NCI-H1092 treated with DMSO at 0.1 percent for 48 hours (cell line): ENCODE measurements around the gene LTO1.

Experiments used
- DNase-seq: peaks from one replicate; lab custom pipeline; 2025; lab: John Stamatoyannopoulos, UW

The LTO1 gene

DNA sequence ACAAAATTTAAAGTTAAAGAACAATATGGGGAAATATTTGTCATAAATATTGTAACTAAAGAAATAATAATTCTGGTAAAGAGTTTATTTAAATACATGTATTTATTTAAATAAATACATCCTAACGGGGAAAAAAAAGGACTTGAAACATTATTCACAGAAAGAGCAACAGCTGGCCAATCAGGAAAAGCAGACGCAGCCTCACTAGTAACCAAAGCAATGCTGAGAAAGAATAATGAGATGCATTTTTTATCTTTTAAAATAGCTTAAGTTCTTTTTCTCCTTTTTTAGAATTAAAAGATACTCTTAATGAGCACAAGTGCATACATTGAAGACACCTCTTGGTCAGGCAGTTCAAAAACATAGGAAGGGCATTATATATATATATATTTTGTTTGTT lies 2.6 kb upstream of the LTO1 start:
- DNase-seq: no peak

DNA sequence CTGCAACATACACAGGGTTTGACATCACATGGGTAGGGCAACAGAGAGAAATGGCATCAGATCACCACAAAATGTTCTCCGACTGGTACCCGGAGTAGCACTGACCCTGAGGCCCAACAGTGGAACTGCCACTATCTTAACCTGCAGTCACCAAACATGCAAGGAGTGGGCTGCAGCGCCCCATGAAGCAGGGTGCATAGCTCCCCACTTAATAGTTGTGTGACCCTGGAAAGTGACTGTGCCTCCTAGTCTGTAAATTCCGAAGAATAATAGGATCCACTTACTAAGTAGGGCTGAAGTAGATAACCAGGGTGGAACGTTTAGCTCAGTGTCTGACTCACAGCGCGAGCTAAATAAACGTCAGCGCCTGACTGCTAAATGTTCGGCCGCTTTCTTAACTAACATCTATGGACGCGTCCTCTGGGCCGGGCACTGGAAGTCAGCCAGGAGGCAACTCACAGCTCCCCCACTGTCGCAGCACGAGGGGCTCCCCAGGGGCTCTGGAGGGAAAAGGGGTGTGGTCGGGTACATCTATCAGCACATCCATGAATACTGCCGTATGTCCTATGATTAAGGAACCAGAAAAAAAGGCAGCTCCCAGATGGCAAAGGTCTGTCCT lies 777 bp downstream of the LTO1 start:
- no peak for DNase-seq

DNA sequence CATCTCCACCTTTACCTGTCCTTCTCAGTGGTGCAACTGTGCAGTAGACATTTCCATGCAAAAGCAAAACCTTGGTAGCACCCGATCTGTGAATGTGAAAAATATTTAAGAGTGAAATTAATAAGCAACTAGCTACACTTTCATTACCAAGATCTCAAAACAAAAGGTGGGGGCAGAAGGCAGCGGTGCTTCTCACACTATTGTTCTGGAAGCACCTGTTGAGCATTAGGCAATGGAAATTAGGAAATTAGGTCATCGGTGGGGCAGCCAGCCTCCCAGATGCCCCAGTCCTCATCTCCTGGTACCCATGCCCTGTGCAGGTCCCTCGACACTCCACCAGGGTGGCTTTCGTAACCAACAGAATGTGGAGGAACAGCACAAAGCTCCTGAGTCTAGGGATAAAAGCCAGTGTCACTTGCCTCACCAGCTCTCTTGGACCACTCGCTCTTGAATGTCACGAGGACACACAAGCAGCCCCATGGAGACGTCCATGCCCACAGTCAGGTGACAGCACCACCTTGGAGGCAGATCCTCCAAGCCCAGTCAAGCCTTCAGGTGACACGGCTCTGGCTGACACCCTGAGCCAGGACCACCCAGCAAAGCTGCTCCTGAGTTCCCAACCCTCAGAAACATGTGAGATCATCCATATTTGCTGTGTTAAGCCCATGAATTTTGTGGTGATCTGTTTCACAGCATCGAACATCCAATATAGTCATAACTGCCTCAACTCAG lies 3.3 kb downstream of the LTO1 start:
- DNase-seq: no peak

DNA sequence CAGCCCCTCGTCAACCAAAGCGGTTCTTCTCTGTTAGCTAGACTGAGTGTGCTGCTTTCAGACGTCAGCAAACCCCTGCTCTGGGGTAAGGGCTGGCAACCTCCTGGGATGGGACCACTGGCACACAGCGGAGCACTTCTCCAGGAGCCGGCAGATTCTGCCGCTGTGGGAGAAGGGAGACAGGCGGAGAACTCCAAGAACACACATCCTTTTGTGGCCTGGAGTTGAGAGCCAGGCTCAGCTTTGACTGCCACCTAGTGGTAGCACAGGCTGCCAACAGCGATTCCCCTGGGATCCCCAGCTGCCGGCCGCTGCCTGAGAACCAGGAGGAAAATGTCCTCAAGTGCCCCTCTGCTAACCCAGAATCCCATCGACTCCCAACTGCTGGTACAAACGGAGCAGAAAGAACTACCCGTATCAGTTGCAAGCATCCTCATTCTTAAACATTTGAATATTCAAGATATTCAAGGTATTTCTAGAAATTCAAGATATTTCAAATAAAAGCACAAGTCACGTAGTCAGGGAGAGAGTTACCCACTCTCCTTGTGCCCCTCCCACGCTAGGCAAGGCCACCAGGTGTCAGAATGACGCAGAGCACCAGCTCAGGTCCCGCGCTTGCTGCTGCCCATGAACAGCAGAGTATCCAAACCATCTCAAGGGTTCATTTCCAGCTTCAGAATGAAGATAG lies 4.9 kb downstream of the LTO1 start:
- DNase-seq: peak; percentile 75

DNA sequence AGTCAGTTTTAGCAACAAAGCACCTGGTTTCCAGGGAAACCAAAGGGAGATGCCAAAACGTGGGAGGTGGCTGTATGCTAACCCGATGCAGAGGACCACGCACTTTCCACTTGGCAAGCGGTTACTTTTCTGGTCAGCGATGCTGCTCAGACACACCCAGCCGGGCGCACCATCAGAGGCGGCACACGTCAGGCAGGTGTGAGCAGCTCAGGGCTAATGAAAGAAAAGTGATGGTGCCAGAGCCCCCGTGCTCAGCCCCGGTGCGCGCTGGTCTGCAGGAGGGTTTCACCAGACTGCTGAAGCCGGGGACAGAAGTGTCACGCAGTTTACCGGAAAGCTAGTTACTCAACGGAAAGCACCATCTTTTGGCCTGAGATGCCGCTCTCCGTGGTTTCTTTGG lies 5.7 kb downstream of the LTO1 start:
- no peak for DNase-seq

DNA sequence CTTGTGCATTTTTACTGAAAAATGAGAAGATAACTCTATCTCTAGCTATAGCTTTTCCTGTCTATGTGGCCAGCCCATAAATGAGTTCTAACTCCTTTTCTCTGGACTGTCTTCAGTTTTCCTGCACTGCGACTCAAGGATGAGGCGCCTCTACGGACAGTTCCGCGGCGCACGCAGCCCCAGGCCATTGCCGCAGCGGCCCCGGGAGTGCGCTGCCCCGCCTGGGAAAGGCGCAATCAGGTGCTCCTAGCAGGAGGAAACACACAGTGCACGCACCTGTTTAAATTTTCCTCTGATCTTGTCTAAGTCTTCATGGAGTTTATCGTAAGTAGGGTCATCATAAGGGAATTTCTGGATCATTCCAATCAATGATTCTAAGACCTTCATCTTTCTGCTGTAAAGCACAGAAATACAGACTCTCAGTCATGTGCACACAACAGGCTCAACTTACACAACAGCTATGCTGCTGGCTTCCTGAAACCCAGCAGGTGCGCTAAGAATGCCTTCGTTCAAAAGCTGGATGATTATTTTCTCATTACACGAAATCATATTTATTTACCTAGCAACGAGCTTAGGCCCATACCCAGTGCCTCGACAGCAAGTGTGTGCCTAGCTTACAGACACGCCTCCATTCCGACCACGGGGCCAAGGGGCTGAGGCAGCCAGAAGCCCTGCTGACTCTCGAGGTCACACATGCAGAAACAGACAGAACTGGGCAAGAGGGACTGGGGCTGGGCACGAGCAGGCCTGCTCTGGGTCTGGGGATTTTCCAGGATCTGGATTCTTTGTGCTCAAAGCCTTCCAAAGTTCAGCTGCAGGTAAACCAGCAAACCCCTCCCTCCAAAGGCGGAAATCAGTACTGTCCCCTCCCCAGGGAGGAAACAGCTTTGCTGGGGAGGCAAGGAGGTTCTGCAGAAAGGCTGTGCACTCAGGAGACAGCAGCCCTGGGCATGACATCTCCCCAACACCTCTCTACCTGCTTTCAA lies 7.2 kb downstream of the LTO1 start:
- no peak for DNase-seq

DNA sequence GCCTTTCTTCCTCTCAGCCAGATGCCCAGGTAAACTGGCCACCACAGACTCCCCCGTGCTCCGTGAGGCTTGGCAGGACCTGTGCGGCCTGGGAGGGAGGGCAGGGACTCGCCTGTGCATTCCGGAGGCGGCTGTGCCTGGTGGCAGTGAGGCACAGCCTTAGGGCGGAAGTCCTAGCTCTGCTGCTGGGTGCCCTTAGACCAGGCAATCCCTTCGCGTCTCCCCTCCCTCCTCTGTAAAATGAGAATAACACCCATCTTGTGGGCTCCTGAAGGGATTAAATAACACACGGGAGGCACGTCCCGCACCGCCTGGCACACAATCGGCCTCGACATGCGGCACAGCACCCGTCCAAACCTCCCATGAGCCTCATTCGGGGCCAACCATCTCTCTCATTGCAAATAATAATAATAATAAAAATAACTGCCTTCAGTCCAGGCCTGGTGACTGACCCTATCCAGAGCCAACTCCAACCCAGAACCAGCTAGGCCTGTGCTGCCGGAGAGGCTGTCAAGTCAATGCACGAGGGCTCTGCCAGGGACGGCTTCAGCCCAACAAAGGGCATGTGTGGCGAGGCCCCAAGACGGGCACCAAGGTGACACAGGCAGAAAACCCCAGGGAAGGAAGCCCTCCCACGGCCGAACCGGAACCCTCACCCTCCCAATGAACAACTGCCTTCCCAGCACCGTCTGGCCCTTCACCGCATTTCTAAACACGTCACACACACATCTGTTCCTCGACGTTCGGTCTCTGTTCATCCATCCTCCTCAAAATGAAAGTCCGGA lies 8.2 kb downstream of the LTO1 start:
- no peak for DNase-seq

DNA sequence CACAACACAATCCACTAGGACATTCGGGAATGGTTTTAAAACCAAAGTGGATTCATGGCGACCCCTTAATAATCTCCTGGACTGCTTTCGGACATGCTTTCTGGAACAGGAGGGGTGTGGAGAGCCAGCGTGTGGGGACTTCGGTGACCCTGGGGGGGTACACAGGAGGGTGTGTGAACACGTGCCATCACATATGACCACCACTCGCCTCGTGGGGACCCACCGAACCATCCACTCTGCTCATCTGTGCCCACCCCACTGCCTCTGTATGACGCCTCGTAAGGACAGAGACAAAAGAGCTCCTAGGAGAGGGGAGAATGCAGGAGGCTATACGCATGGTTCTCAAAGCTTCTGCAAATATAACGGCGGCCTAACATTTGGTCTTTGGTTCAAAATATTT lies 8.9 kb downstream of the LTO1 start:
- no peak for DNase-seq

DNA sequence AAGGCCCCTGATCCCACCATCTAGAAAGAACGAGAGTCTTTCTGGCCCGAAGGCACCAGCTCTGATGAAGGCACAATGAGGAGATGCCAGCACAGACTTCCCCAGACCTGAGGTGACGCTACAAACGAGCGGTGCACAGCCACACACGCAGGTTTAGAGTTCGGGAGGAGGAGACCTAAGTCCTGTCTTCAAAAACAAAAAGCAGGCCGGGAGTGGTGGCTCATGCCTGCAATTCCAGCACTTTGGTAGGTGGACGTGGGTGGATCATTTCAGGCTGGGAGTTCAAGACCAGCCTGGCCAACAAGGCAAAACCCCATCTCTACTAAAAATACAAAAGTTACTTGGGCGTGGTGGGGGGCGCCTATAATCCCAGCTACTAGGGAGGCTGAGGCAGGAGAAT lies 9.5 kb downstream of the LTO1 start:
- no peak for DNase-seq

DNA sequence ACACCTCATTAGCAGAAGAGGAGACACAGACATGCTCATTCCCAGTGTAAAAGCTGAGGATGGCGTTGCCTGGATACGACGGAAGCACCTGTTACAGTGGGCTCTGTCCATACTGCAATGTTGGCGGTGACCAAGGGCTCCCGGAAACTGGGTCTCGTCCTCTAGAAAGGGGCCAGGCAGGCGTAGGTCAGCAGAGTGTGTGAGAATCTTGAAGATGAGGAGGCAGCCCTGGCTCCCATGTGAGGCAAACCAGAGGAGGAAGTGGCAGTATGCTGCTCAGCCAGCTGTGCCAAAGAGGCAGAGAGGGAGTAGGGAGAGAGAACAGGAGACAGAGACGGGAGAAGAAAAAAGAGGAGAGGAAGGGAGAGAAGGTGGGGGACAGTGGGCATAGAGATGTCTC lies 10.3 kb downstream of the LTO1 start:
- DNase-seq: no peak

DNA sequence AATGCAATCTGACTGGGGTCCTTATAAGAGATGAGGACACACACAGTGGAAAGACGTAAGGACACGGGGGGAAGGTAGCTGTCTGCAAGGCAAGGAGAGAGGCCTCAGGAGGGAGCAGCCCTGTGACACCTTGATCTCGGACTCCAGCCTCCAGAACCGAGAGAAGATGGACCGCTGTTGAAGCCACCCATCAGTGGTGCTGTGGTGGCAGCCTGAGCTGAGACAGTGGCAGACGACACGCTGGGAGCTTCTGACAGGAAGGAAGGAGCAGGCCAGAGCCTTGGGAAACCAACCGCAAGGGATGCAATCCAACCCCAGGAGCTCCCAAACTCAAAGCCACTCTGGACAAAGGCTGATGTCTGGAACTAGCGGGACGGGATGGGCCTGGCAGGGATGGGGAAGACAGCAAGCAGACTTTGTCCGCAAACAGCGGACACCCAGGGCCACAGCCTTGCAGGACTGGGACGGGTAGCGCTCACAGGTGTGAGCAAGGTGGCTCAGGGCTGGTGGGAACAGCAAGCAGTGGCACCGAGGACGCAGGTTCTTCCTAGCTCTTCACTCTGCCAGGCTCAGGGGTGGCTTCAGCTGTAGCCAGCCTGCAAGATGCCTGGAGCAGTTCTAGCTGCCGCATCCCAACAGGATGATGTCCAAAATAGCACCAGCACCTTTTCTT lies 10.9 kb downstream of the LTO1 start:
- DNase-seq: no peak

DNA sequence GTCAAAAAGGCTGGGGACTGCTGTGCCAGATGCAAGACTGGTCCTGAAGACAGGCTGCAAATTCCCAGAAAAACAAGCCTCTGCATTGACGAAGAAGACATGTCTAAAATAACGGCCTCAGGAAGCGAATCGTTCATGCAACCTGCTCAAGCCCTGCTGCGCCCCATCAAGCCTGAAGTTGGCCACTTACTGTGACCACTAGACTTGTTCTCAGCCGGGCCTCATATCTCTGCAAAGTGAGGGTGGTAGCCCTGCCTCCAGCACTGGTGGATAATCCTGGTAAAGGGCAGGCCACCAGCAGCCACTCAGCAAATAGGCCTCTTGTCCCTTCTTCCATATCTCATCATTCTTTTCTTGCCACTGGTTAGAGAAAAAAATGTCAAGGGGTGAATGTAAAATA lies 11.8 kb downstream of the LTO1 start:
- no peak for DNase-seq

DNA sequence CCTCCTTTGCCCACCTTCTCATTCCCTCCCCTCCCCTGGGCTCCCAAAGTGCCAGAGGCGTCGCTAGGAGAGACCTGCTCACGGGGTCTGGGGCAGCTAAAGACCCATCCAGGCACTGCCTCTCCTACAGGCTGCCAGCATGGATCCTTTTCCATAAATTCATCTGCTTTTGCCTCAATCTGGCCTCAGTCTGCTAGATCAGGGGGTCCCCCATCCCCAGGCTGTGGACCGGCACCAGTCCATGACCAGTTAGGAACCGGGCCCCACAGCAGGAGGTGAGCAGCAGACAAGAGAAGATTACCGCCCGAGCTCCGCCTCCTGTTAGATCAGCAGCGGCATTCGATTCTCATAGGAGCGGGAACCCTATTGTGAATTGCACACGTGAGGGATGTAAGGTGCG lies 12.3 kb downstream of the LTO1 start:
- DNase-seq: no peak

DNA sequence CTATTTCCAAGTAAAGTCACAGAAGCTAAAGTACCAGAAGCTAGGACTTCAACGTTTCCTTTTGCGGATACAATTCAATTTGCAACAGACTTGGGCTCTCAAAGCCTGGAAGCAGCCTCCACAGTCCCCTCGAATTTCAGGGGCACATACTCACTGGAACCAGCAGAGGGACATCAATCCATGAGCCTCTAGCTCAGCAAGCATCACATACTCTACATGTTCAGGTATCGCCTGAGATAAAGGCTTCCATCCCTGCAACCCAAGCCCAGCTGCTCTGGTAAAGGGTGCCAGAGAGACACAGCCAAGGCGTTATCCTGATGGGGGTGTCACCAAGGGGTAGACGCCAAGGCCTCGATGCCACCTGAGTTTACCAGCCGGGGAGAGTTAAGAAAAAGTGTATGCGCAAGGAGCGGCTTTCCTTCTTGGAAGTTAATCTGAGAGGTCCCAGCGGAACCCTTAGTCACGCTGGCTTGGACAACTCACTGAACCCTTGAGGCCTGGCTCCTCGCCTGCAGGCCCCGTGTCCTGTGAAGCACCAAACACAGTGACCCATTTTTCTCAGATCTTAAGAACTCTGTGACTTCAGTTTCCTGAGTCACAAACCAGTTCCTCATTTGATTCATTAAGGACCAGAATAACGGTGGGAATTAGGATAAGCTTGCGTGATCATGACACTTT lies 13.0 kb downstream of the LTO1 start:
- DNase-seq: no peak

DNA sequence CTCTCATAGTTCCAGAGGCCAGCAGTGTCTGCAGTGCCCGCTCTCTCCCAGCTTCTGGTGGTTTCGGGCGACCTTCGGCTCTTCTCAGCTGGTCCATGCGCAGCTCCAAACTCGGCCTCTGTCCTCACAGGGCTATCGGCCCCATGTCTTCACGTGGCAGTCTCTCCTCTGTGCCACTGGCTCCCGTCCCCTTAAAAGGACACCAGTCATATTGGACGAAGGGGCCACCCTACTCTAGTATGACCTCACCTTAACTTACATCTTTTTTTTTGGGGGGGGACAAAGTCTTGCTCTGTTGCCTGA lies 13.8 kb downstream of the LTO1 start:
- DNase-seq: no peak

DNA sequence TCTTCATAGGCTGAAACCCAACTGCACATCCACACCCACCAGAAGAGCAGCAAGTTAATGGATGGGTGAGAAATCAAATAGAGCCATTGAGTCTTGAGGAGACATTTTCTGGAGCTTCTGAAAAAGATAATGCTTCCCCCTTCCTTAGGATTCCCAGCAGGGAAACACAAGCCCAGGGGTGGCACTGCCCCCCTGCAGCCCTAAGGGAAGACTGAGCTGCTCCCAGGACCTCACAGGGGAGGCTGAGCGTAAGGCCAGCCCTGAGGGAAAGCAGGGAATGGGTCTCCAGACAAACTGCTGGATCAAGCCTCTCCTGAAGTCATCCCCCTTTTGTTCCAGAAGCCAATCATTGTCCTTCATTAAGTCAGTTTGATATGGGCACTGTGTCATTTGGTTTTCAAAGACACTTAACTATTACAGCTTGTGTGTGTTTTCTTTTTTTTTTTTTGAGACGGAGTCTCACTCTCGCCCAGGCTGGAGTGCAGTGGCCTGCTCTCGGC lies 15.1 kb downstream of the LTO1 start:
- no peak for DNase-seq

DNA sequence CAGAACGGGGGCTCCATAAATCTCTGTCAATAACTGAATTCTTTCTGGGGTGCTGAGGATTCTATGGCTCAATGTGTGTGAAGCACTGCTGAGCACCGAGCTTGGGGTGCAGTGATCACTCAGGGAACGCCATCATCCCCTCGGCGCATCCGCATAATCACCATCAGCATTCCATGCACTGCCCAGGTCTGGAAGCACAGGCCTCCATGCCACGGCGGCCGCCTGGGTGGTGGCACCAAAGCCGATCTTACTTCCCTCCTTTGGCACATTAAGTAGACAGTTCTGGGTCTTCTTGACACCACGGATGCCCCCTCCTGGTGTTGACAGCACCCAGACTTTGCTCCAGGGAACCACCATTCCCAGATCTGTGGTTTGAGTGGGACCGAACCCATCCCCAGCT lies 15.6 kb downstream of the LTO1 start:
- DNase-seq: no peak

DNA sequence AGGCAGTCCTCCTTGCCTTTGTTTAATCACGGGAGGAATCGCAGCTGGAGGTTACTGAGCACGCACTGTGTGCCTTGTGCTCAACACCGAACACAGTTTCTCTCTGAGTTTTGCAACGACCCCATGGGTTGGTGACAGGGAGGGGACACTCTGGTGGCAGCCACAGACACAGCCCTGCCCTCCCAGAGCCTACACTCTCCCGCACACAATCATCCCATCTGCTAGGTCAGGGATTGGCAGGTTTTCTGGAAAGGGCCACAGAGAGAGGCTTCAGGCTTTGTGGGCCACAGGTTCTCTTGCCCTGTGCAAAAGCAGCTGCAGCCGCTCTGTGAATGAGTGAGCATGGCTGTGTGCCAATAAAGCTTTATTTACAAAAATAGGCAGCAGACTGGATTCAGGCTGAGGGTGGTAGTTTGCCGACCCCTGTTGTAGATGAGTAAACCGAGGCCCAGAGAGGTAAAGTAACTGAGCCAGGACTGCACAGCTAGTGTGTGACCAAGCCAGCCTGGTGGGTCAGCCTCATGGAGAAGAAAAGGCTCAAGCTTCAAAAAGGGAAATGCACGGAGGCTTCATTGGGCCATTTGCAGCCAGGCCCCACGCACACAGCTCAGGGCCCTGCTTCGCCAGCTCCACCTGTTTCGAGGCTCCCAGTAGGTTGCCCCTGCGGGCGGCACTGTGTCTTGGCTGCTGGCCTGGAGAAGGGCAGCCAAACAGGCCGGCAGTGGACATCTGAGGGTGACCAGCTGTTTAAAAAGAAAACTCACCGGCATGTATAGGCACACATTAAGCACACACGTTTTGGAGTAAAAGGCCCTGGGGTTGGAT lies 16.3 kb downstream of the LTO1 start:
- no peak for DNase-seq

DNA sequence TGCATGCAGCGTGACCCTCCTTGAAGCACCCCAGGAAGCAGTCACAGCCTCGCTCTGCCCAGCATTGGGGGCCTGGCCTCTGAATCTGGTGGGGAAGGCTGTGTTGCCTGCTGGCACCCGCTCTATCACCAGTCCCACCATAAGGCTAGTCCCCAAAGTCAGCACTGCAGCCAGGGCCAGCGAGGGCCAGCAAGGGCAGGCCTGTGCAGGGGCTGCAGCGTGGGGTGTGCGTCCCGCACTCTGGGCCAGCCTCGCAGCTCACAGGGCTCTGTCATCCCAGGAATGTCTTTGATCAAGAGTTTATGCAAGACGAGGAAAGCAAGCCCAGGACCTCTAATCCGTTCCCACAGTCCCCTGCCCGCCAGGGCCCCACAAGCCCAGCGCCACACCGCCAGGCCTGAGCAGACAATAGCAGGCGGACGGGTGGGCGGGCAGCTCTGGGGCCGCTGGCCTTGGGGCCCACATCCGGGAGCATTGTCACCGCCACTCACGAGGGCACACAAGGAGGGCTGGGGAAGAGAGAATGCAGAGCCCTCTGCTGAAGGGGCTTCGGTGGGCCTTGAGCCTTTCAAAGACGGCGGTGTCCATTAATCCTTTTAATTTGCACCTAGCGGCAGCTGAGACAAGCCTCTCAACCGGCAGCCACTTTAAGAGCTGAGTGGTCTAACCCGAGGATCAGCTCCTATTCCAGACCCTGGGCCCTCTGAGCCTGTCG lies 17.1 kb downstream of the LTO1 start:
- DNase-seq: no peak
